Left ventricle myocardium inferior (tissue), 1 donor: Measurements from ENCODE around the gene RASGRP3. TPM values are rescaled to one million over a fixed set of nuclear protein-coding genes. Genes with fewer than 3 reads are reported as not detected.

Source experiments
- DNase-seq: peaks from one replicate; pipeline ENCODE4 v3.0.0-alpha.2; 2020
- H3K27ac ChIP-seq: fragments of 200-600 bp; replicated peaks from 2 replicates; pipeline ENCODE4 v1.8.0; 2021
- H3K27me3 ChIP-seq: fragments of 200-600 bp; 2 replicates; pipeline ENCODE4 v1.8.0; 2021; ENCODE audit warnings: low read depth
- H3K36me3 ChIP-seq: fragments of 200-600 bp; 2 replicates; pipeline ENCODE4 v1.8.0; 2021
- H3K4me1 ChIP-seq: fragments of 200-600 bp; 2 replicates; pipeline ENCODE4 v1.8.0; 2021
- H3K4me3 ChIP-seq: fragments of 200-600 bp; 2 replicates; pipeline ENCODE4 v1.8.0; 2021; ENCODE audit warnings: mild to moderate bottlenecking, moderate library complexity
- H3K9me3 ChIP-seq: fragments of 200-600 bp; replicated peaks from 2 replicates; pipeline ENCODE4 v1.8.0; 2021
- CTCF ChIP-seq: fragments of 200-600 bp; IDR thresholded peaks from 2 replicates; pipeline ENCODE4 v1.8.0; 2021; ENCODE audit warnings: antibody characterized with exemption, mild to moderate bottlenecking, borderline replicate concordance
- intact Hi-C: fragments of 100-400 bp; cut with micrococcal nuclease; formaldehyde crosslinking; loops from one replicate; pipeline ENCODE4 v1.11.0; 2022
- total RNA-seq: library from RNA; stranded (reverse); fragmentation: NEBNext Ultra II Directional; extraction: Animal tissue kit (Norgen Biotek cat#: 25700); gene quantifications from one replicate; pipeline ENCODE4 v1.2.1, GENCODE V29; 2021
- donor health status: DM: no; HTN: yes; CAD: no; lungs with severe emphysema.

RASGRP3 gene
- total RNA-seq, 1 donor from 2014 or later = 69.2 TPM

DNA sequence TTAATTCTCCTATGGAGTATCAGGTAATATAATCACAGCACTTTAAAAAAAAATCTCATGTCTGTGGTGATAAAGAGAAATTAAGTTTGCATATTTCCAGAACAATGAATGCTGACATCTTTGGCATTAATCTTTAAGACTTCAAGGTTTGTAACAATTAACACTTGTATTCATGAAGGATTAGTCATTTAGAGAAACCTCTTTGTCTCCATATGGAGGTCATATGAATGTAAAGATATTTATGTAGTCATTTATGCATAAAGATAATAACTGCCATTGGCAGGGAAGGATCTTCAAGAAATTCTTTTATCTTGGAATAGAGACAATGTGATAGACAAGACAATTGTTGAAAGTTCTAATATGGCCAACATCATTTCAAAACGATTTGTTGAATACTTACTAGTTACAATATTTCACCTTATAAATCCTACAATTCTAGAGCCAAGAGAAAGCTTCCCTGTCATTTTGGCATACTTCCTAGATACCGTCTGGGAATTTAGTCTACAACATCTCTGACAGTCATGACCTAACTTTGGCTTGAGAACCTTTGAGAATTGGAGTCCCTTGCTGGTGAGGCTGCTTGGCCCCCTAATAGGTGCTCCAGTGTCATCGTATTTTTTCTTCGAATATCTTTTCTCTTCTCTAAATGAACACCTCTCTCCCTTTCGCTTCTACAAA lies 33.6 kb downstream of the RASGRP3 start:
- Histone ChIP-seq H3K4me3 (no peak overlapping the region), H3K9me3 (no peaks in the 10 kb centered on the region), H3K27me3 (no peaks in the 10 kb centered on the region), H3K27ac (no peak overlapping the region), H3K36me3 (peaks cover 7% of the 10 kb centered on the region), H3K4me1 (peaks cover 51% of the 10 kb centered on the region)
- intact Hi-C loops = no loop called here
- no peak for DNase-seq
- no peak for TF ChIP-seq CTCF

- Histone ChIP-seq H3K4me3 (no peak overlapping the region), H3K27me3 (no peaks in the 10 kb centered on the region), H3K4me1 (peaks cover 49% of the 10 kb centered on the region), H3K27ac (no peak overlapping the region), H3K9me3 (no peaks in the 10 kb centered on the region), H3K36me3 (peaks cover 12% of the 10 kb centered on the region)
- TF ChIP-seq CTCF = no peak
- intact Hi-C loops = no loop called here
- DNase-seq = no peak
Measured at GRCh38 chr2:33510586-33510968, 34.1 kb downstream of the RASGRP3 start.

DNA sequence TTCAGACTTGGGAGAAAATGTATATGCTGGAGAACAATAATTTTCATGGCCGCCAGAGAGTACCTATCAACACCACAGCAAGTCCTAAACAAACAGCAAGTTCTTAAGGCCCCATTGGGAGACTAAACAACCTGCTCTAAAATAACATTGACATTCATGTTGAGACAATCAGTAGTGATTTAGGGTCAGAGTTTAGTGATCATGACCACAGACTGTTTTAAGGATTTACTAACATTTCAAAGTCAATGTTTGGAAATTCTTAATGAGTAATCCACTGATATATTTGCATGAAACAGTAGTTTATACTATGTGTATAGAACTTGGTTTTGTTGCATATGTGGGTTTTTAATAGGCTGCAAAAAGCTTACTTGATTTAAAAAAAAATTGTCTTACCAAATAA lies 34.7 kb downstream of the RASGRP3 start:
- no peaks in the 10 kb centered on the region for H3K27me3 ChIP-seq
- peaks cover 18% of the 10 kb centered on the region for H3K36me3 ChIP-seq
- no peak overlapping the region for H3K4me3 ChIP-seq
- no peaks in the 10 kb centered on the region for H3K9me3 ChIP-seq
- peaks cover 43% of the 10 kb centered on the region for H3K4me1 ChIP-seq
- intact Hi-C loops = no loop called here
- DNase-seq = no peak
- no peak for TF ChIP-seq CTCF
- H3K27ac ChIP-seq = no peak overlapping the region

DNA sequence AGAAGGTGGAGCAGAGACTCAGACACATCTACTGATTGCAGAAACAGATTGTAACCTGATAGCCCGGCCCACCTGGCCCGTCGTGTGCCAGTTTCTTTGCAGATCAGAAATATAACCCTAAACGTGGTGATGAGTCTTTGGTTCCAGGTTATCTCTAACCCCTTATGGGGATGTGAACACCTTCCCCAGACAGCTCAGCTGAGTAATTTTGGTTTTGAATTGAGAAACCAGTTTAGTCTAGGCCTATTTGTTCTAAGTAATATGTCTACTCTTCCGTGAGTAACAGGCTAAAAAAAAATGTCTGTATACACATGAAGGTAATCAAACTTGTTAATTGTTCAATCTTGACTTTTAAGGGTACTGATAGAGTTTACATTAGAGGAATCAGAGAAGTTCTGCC lies 35.7 kb downstream of the RASGRP3 start:
- no peak for DNase-seq
- Histone ChIP-seq H3K36me3 (peaks cover 26% of the 10 kb centered on the region), H3K9me3 (no peaks in the 10 kb centered on the region), H3K4me3 (no peak overlapping the region), H3K27ac (no peak overlapping the region), H3K27me3 (no peaks in the 10 kb centered on the region), H3K4me1 (peaks cover 37% of the 10 kb centered on the region)
- TF ChIP-seq CTCF = no peak
- intact Hi-C loops = no loop called here

GRCh38 chr2:33513480-33513879 lies 37.0 kb downstream of the RASGRP3 start:
- DNase-seq = no peak
- Histone ChIP-seq H3K9me3 (no peaks in the 10 kb centered on the region), H3K4me3 (no peak overlapping the region), H3K27me3 (no peaks in the 10 kb centered on the region), H3K27ac (no peak overlapping the region), H3K4me1 (peaks cover 32% of the 10 kb centered on the region), H3K36me3 (peaks cover 37% of the 10 kb centered on the region)
- TF ChIP-seq CTCF = no peak
- intact Hi-C loops = no loop called here
